GM18907 (cell line): ENCODE measurements around the gene TDRD7.
"Not testable (repeated sequence)": the region's sequence is repeated elsewhere in the genome, so short reads cannot be mapped to it uniquely, and the experiment has no call there.

Experiments
- ATAC-seq: cut with Tn5 transposase; IDR thresholded peaks from one replicate; pipeline ENCODE4 v1.9.1; 2021; ENCODE audit warnings: mild to moderate bottlenecking, moderate library complexity; ENCODE audit not compliant: unreplicated experiment

TDRD7 gene

DNA sequence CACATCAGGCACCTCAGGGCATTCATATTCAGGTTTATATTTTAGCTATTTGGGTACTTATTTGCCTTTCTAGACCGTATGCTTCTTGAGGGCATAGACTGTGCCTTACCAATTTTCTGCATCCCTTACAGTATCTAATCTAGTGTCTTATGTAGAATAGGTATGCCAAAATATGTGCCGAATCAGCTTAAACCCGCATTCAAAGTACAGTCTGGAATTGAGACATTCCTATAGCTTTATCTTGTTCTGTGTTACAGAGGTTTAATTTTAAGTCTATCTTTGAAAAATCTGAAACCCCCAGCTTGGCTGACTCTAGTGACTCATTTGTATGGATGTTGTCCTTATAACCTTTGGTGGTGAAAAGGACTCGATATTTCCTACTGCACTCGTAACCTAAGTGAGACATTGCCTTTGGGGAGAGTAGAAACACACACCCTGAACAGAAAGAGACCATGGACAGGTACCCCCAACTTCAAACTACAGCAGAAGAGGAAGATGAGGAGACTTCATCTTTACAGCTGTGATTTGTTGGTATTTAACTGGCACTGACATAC lies 62.6 kb downstream of the TDRD7 start:
- ATAC-seq, result no peak

DNA sequence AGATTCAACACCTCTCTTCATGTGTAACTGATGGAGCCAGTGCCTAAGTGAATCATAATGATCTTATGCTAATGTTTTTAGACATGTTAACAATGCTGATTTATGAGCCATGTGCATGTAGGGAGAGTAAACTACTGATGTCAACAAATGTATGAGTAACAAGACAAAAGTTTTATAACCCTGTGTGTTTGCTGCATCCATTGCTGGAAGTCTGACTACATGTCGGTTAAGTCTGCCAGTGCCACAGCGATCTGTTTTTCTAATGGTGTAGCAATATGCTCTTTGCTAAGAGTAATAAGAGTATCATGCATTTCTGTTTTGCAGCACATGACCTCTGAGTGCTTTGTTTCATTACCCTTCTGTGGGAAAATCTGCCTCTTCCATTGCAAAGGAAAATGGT lies 63.2 kb downstream of the TDRD7 start:
- no peak for ATAC-seq

DNA sequence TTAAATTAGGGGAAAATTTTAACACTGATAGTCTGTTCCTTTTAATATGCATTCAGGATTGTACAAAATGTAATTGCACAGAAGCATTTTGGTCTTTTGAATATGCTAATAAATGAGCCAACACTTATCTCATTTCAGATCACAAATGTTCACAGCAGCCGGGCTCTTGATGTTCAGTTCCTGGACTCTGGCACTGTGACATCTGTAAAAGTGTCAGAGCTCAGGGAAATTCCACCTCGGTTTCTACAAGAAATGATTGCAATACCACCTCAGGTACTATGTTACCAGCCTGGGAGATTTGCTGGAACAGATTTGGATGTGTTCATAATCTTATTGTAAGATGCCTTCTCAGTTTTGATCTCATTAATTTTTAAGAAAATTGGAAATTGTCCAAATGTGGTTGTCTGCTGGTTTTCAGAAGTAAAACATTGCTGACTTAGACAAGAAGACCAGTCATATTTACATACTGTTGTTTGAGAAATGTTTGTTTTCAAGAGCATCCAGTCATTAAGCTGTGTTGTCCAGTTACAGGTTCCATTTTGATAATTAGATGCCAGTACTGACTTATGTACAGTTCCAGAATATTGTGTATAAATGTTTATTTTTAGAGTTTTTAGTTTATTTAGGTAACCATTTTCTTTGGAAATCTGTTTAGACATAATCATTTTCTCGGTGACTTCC lies 66.5 kb downstream of the TDRD7 start:
- no peak for ATAC-seq

DNA sequence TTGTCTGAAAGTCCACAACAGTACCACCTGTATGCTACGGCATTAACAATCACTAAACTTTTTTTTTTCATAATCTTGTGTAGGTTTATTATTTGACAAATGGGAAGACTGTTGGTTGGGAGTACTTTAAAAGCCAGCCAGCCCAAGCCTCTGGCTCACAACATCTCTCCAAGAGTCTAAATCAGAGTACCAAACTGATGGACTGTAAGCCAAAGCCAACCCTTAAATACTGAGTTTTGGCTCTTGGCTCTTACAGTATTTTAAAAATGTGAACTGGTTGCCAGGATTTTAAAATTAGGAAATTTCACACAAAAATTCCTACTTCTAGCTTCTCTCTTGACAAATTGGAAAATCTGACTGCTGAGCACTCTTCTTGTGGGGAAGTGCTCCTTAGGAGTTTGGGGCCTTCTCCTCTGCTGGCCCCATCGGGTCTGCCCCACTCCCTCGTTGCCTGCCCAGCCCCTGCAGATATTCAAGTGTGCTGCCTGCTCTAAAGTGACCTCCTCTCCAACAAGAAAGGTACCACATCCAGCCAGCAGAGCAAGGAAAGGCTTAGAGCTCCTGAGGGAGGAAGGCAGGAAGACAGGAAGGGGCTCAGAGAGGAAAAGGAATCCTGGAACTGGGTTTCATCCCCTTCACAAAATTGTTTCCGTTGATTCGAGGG lies 67.7 kb downstream of the TDRD7 start:
- no peak for ATAC-seq

DNA sequence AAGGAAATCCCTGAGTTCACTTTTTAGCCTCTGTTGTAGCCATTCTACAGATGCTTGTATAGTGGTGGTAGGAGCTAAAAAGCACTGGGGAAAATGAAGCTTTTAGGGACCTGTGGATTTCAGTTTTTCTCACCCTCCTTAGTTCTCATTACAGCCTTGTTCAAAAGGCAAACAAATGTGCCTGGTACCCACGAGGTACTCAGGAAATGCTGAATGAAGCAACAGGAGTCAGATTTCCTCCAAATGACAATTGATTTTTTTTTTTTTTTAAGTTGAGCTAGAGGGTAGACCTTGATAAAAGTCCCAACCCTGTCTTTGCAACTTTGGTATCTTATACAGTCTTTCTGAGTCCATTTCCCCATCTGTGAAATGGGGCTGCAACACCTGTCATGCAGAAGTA lies 68.3 kb downstream of the TDRD7 start:
- ATAC-seq, result no peak

DNA sequence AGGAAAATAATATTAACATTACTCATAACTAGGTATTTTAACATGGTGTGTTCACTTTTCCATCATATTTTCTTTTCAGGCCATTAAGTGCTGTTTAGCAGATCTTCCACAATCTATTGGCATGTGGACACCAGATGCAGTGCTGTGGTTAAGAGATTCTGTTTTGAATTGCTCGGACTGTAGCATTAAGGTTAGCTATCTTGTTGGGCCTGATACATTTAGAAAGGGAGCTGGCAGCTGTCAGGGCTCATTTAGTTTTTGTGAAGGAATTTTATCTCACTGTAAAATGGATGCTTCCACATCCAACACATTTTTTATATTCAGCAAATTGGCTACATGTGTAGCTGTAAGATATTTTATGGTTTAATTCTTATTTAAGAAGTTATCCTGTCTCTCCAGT lies 68.9 kb downstream of the TDRD7 start:
- no peak for ATAC-seq

DNA sequence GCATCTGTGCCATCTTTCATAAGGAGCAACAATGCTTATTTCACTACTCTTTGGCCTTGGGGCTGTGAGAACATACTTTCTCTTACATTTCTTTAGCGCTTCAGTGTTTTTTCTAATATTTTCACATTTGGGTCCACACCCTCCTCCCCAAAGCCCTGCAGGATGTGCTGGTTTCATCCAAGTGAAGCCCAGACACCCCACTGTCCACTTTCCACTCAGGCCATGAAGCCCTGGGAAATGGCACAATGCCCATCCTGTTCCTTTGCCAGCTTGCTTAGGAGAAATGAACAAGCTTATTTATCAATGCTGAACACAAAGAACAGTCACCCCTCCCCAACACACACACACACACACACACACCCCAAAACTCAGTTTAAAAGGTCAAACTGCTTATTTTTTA lies 72.2 kb downstream of the TDRD7 start:
- ATAC-seq, result no peak

DNA sequence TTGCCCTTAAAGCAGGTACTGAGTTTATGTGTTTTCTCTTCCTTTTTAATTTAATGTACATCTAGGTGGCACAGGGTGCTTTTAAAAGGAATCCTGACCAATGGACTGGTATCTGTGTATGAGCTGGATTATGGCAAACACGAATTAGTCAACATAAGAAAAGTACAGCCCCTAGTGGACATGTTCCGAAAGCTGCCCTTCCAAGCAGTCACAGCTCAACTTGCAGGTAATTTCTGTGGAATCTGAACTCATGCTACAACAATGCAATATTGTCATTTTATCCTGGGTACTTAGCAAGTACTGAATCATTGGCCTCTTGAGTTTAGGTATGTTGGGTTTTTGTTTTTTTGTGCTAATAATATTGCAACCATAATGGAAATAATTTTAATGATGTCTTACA lies 75.2 kb downstream of the TDRD7 start:
- ATAC-seq, result no peak

DNA sequence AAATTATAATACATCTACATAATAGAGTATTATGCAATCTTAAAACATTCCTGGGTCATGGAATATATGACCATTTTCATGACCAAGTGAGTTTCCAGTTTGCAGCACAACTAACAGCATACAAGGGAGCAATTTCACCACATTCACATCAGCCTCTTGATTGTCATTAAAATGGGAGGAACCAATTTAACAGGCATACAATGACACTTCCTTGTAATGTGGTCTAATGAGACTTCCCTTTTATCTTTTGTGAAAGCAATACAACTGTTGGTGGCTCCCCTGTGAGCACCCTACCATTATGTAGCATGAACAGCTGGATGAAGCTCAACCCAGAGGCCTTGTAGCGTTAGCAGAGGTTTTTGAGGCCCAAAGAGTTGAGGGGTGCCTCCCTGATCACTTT lies 76.0 kb downstream of the TDRD7 start:
- ATAC-seq, result no peak

DNA sequence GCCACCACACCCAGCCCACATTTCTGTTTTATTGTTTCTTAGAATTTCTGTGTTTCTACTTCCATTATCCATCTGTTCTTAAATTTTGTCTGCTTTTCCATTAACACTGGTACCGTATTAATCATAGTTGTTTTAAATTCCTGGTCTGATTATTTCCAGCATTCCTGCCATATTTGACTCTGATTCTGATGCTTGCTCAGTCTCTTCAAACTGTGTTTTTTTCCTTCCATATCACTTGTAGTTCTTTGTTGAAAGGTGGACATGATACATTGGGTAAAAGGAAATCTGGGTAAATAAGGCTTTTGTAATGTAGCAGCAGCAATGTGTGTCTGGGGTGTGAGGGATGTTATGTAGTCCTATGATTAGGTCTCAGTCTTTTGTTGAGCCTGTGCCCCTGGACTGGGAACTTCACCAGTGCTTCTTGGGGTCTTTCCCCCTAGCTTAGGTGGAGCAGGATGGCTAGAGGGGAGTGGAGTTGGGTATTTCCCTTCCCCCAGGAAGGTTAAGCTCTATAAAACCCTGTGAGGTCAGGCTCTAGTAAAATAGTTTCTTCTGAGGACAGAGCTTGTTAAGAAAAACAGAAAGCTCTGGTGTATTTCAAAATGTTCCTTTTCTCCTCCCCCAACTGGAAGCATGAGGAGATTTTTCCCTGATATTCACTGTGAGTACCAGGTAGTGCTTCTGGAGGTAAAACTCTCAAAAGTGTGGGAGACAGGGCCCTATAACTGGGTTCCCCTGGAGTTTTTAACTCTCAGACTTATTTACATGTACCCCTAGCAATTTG lies 79.5 kb downstream of the TDRD7 start:
- no peak for ATAC-seq

DNA sequence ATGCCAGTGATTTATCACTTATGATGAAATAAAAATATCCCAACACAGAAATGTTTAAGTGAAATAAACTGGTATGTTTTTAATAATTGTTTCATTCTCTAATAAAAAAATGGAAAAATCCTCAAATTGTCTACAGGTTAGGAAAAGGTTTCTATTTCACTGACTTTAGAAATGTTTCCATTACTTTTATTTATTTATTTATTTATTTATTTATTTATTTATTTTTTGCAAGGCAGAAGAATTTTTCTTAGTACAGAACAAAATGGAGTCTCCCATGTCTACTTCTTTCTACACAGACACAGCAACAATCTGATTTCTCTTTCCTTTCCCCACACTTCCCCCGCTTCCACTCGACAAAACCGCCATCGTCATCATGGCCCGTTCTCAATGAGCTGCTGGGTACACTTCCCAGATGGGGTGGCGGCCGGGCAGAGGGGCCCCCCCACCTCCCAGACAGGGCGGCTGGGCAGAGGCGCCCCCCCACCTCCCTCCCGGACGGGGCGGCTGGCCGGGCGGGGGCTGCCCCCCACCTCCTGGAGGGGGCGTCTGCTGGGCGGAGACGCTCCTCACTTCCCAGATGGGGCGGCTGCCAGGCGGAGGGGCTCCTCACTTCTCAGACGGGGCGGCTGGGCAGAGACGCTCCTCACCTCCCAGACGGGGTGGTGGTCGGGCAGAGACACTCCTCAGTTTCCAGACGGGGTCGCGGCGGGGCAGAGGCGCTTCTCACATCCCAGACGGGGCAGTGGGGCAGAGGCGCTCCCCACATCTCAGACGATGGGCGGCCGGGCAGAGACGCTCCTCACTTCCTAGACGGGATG lies 85.9 kb downstream of the TDRD7 start:
- not testable (repeated sequence) for ATAC-seq

DNA sequence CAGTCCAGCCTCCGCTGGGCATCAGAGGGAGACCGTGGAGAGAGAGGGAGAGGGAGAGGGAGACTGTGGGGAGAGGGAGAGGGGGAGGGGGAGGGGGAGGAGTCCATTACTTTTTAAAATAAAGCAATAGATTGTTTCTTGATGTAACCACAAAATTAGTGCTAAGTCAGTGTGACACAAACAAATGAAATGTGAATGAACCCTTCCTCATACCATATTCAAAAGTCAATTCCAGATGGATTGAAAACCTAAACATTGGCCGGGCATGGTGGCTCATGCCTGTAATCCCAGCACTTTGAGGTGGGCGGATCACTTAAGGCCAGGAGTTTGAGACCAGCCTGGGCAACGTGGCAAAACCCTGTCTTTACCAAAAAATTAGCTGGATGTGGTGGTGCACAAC lies 87.0 kb downstream of the TDRD7 start:
- not testable (repeated sequence) for ATAC-seq

DNA sequence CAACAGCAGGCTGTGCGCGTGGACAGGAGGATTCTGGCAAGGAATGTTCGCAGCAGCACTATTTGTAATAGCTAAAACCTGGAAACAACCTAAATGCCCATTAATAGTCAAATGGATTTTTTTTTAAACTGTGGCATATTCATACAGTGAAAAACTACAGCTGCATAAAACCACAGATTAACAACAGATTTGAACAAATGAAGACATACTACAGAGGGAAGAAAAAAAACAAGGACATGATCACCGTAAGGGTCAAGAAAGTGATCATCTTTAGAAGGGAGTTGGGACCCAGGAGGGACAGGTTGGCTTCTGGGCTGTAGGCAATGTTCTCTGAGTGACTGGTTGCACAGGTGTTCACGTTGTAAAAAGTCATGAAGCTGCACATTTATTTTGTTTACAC lies 88.4 kb downstream of the TDRD7 start:
- no peak for ATAC-seq

DNA sequence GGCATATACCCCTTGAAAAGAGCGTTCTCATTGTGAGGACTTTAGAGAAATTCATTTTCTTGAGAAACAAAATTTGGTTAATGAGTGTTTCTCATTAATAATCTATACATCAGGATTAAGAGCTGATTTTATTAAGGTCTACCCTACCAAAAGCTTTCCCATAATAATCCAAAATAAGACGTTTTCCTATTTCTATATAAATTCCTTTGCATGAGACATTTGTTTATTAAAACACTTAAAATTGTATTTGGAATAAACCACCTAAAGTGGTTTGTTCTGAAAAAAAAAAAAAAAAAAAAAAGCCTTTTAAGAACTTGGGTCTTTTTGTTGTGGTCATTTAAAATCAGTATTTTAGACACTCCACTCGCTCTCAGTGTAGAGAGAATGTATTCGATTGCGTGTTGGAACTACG lies 88.9 kb downstream of the TDRD7 start:
- no peak for ATAC-seq

DNA sequence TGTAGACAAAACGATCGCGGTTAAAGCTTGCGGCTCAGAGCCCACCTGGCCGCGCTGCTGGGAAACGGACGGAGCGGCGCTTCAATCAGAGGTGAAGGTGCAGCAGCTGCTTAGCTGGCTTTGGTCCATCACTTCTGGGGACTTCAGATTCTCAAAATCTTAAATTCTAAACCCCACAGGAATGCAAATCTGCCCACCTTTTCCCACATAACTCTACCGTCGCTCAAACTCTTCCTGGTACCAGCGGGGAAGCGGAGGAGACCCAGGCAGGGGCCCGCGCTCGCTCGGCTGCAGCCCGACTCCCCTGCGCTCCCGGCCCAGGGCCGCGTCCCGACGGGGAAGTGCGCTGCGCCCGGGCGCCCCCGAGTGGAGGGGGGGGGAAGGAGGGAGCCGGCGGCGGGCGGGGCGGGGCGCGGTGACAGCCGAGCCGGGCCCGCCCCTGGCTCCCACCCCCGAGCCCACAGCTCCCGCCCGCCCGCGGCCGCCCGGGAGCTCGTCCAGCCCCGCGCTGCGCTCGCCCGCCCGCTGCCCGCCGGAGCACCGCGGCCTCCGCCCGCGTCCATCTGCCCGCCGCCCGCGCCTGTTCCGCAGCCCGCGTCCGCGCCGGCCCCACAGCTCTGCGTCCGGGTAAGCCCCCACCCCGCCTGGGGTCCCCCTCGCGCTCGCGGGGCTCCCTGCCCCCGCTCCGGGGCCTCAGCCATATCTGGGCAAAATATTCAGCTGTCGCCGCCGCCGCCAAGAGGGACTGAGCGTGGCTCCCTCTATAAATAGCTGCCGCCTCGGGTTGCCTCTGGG lies 89.5 kb downstream of the TDRD7 start, which contains the start of gene TMOD1:
Gene TMOD1, plus strand, starts transcription at position 490 of the 795 bp plus-strand sequence. CDS start 22,523 bp downstream, outside the sequence.
- ATAC-seq, result peak; percentile 57

DNA sequence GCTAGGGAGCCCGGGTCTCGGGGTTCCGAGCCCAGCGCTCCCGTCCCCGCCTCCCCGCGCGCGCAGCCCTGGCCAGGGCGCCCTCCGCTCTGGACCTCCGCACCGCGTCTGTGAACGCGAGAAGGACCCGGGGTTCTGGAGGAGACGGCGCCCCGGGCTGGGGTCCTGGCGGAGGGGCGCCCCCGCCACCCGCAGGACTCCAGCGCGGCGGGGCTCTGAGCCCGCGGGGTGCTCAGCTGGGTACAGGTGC lies 90.0 kb downstream of the TDRD7 start:
- ATAC-seq, result peak; percentile 39

DNA sequence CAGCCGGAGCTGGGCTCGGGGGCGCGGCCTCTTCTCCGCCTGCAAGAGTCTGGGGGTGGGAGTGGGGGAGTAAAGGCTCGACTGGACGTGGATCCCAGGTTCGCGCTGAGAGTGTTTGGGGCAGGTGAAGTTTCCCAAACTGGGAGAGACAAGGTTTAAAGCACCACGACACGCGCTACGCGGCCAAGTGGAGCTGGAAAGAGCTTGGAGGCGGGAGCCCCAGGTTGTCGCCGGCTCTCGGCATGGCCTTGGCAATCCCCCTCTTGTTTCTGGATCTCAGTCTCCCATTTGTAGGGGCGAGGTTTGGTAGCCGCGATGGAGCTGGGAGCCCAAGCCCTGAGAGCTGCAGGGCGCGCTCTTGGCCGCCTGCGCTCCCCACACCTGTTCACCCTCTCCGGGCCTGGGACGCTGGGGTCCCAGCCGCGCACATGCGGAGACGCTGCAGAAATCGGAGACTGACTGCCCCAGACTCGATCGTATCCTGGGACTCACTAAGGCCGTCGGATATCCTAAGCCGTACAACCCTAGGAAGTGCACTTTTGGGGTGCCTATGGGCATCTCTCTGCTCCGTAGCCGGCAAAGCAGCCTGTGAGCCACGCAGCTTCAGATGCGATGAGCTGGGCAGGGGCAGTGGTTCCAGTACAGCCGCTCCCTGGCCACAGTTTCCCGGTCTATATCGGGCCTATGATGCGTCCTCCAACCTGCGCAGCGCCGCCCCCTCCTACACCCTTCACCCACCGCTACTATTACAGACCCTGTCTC lies 90.5 kb downstream of the TDRD7 start:
- no peak for ATAC-seq

DNA sequence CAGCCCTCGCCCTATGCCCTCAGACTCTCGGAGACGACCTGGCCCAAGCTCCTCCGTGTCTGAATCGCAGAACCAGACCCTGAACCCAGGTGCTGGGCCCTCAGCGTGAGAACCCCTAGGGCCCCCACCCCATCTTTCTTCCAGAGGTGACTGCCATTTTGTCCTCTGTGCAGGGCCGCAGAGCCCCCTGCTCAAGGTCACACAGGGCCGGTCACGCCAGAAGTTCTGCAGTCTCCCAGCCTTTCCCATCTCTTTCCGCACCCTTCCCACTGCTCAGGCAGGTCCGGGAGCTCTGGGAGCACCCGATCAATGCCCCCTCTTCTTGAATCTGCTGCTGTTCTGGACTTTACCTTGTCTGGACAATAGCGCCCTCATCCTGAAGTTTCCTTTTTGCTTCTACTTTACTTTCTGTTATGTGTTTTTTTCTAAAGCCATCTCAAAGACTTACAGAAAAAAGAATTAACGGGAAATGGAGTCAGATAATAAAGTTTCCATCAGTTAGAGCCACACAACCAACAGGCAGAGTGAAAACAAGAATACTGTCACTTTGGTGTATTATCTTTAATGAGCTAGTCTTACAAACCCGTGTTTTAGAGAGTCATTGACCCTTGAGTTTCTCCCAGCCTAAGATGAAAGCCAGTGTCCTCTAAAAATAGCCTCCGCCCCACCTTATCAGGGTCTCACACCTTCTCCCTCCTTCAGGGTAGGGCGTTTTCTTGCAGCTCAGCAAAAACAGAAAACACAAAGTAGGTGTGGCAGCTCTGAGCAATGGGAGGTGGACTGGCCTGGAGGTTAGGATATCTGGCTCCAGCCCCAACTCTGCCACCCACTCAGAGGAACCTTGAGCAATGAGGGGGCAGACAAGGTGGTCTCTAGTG lies 91.3 kb downstream of the TDRD7 start:
- ATAC-seq, result no peak

DNA sequence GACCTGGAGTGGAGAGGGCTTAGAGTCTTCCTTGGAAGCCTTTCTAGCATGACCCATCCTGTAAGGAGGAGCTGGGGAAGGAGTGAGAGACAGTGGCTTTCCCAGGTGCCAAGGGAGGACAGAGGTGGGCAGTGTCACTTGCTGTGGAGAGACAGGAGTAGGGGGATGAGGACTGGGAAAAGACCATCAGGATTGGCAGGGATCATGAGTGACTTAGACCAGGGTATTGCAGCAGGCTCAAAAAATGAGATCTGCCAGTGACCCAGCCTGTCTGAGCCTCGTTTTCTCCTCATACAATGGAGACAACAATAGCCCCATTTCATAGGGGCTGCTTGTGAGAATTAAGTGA lies 91.9 kb downstream of the TDRD7 start:
- ATAC-seq, result no peak
